ENCODE measurements around the gene TSPAN4. TPM values are rescaled to one million over a fixed set of nuclear protein-coding genes. Genes with fewer than 3 reads are reported as not detected.

The TSPAN4 gene
- total RNA-seq, 1 experiment from 2014 or later, result 26.9 TPM

DNA sequence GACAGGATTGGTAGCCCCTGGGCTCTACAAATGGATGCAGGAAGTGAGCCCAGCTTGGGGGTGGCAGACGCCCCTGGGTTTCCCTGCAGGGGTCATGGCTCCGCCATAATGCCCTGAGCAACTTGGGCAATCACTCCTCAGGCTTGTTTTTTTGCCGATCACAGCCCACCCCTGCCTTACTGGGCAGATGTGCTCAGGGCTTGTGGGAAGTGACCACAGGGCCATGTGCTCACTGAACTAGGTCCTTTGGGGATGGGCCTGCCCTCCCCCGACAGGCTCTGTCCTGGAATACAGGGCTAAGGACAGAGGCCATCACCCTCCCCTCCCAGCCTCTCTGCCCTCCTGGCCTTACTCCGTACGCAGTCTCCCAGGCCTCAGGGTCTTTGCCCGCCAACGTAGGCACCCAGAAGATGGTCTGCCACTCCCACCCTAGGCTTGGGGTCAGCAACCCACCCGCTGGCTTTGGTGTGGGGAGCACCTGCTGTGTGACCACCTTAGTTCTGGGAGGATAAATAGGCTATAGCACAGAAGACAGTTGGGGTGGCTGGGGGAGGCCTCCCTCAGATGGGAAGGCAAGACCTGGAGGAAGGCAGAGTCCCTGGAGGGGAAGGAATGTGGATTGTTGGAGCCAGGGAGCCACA is 29.1 kb upstream of the TSPAN4 start:
- Histone ChIP-seq H3K27me3 (no peaks in the 10 kb centered on the region), H3K4me3 (no peak overlapping the region), H3K4me1 (peaks cover 13% of the 10 kb centered on the region), H3K27ac (no peak overlapping the region), H3K9me3 (replicated peaks) (no peaks in the 10 kb centered on the region), H3K36me3 (peaks cover 42% of the 10 kb centered on the region)
- no peak for DNase-seq

DNA sequence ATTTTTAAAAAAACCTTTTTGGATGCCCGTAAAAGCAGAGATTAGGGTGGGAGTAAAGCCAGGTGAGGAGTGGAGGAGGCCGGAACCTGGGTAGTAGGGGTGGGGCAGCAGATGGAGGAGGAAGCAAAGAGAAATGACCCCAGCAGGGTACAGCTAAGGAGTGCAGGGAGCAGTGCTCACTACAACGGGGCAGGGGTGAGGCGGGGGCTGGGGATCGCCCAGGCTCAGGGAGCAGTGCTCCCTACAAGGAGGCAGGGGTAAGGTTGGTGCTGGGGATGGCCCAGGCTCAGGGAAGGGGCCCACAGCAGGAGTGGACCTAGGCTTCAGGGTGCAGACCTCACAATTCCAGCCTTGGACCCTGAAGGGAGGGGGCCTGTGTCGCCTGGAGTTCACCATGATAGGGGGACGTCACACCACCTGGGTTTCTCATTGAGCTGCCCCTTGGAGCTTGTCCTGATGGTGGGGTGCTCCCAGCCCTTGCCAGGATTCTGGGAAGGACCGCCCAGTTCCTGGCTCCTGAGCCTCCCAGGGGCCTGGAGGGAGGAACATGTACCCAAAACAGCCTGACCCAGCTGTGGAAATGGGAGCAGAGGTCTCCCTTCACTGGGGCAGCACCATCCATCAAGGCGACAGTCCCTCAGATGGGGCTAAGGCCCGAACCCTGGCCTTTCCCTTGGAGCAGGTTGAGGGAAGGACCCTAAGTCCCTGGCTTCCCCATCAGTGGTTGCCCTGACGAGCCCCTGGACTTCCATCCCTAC is 26.8 kb upstream of the TSPAN4 start:
- H3K4me3 ChIP-seq, result no peak overlapping the region
- DNase-seq, result no peak
- H3K36me3 ChIP-seq, result peaks cover 37% of the 10 kb centered on the region
- no peaks in the 10 kb centered on the region for H3K9me3 ChIP-seq (replicated peaks)
- no peaks in the 10 kb centered on the region for H3K27me3 ChIP-seq
- no peak overlapping the region for H3K27ac ChIP-seq
- H3K4me1 ChIP-seq, result peaks cover 21% of the 10 kb centered on the region

DNA sequence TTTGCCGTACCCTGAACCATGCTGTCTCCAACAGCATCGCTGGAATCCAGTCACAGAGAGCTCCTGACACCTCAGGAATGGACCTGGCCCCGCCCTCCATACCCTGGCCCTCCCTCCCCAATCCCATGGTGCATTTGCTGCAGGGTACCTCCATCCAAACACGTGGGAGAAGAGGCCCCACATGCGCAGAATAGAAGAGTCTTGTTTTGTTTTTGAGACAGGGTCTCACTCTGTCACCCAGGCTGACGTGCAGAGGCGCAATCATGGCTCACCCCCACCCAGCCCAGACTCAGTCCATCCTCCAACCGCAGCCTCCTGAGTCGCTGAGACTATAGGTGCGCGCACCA is 26.2 kb upstream of the TSPAN4 start:
- Histone ChIP-seq H3K4me1 (peaks cover 21% of the 10 kb centered on the region), H3K27ac (no peak overlapping the region), H3K4me3 (no peak overlapping the region), H3K9me3 (replicated peaks) (no peaks in the 10 kb centered on the region), H3K36me3 (peaks cover 32% of the 10 kb centered on the region), H3K27me3 (no peaks in the 10 kb centered on the region)
- DNase-seq, result no peak

DNA sequence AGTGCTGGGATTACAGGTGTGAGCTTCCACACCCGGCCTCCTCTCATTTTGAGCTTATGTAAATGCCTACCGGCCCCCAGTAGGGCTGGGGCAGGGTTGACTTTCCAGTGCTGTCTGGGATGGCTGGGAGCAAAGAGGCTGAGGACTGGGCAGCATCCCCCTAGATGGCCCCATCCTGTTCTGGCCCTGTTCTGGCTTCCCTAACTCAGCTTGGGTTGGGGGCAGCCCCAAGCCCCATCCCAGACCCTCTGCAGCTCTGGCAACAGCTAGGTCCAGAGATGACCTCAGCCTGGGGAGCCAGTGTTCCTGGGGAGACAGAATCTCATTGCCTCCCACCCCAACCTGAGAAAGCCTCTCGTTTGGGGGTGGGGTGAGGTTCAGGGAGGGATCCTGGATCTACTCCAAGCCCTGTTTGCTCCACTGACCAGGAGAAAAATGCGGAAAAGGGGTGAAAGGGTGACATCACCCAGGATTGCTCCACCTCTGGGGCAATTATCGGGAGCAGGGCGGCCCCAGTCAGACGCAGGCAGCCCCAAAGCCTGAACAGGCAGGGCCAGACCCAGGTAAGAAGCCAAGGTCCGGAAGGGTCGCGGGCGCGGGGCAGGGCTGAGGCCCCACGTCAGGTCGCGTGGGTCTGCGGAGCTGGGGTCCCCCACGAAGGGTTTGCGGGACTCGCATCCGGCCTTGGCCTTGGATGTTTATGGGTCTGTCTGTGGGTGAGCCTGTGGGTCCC is 24.1 kb upstream of the TSPAN4 start, which contains the start of gene PNPLA2:
Gene PNPLA2, plus strand, starts transcription at position 519 of the 733 bp plus-strand sequence. CDS start 805 bp downstream, outside the sequence.
- Histone ChIP-seq H3K27ac (peak within 1 kb of the TSS; percentile 41; the same call in 1 of the 2 replicates), H3K4me3 (peak within 1 kb of the TSS; percentile 89), H3K4me1 (peaks cover 19% of the 10 kb centered on the region), H3K36me3 (peaks cover 10% of the 10 kb centered on the region; the same call in 1 of the 2 replicates), H3K9me3 (replicated peaks) (no peaks in the 10 kb centered on the region), H3K27me3 (no peaks in the 10 kb centered on the region)
- DNase-seq, result no peak

DNA sequence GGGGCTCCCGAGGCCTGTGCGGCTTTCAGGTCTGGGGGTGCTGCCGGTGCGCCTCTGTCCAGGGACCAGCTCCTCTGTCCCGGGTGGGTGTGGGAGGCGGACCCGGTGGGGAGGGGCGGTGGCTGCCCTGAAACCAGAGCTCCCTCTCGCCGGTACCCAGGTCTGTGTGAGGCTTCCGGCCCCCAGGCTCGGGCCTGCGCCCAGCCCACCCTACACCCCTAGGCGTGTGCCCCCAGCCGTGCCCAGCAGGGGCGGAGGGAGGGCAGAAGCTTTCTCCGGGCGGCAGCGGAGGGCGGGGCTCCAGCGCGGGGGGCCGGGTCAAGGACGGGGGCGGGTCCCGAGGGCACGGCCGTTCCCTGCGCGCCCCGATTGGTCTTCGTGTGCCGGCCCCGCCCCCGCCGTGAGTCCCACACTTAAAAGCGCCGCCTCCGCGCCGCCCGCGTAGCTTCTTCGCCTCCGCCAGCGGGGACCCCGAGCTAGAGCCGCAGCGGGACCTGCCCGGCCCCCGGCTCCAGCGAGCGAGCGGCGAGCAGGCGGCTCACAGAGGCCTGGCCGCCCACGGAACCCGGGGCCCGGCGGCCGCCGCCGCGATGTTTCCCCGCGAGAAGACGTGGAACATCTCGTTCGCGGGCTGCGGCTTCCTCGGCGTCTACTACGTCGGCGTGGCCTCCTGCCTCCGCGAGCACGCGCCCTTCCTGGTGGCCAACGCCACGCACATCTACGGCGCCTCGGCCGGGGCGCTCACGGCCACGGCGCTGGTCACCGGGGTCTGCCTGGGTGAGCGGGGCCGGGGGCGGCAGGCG is 23.3 kb upstream of the TSPAN4 start:
- DNase-seq, result peak; percentile 90 to 92
- Histone ChIP-seq H3K4me3 (peak overlapping the region; percentile 89), H3K27me3 (no peaks in the 10 kb centered on the region), H3K36me3 (peaks cover 4% of the 10 kb centered on the region; the same call in 1 of the 2 replicates), H3K9me3 (replicated peaks) (no peaks in the 10 kb centered on the region), H3K4me1 (peaks cover 19% of the 10 kb centered on the region), H3K27ac (peak overlapping the region; percentile 41; the same call in 1 of the 2 replicates)

DNA sequence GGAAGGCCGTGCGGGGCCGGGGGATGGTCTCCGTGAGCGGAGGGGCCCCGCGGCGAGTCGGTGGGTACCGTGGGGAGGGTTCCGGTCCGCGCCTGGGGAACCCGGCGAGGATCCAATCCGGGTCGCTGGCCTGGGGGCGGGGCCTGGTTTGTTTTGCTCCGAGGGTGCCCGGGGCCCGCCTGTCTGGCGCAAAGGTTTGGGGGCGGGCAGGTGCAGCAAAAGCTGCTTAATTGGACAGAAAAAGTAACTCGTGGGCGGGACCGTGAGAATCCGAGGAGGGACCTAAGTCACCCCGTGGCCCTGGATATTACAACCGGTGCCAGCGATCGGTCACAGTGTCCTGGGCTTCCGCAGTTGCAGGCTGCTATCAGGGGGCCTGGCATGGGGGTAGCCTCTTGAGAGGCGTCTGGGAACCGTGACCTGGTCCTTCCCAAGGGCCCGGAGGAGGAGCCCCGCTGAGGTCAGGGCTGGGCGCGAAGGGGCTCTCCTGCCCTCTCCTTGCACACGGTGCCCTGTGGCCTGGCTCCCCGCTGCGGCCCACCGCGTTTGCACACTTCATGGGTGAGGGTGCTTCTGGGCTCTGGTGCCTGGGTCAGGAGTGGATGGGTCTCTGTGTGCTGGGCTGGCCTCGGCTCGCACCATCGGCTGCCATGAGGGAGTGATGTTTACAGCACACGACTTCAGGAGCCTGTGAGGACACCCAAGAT is 22.6 kb upstream of the TSPAN4 start:
- H3K4me1 ChIP-seq, result peaks cover 21% of the 10 kb centered on the region
- peaks cover 1% of the 10 kb centered on the region for H3K36me3 ChIP-seq
- peak; percentile 86 to 87 for DNase-seq
- H3K4me3 ChIP-seq, result peak overlapping the region; percentile 89
- no peaks in the 10 kb centered on the region for H3K27me3 ChIP-seq
- H3K9me3 ChIP-seq (replicated peaks), result no peaks in the 10 kb centered on the region
- peak overlapping the region; percentile 41 for H3K27ac ChIP-seq

DNA sequence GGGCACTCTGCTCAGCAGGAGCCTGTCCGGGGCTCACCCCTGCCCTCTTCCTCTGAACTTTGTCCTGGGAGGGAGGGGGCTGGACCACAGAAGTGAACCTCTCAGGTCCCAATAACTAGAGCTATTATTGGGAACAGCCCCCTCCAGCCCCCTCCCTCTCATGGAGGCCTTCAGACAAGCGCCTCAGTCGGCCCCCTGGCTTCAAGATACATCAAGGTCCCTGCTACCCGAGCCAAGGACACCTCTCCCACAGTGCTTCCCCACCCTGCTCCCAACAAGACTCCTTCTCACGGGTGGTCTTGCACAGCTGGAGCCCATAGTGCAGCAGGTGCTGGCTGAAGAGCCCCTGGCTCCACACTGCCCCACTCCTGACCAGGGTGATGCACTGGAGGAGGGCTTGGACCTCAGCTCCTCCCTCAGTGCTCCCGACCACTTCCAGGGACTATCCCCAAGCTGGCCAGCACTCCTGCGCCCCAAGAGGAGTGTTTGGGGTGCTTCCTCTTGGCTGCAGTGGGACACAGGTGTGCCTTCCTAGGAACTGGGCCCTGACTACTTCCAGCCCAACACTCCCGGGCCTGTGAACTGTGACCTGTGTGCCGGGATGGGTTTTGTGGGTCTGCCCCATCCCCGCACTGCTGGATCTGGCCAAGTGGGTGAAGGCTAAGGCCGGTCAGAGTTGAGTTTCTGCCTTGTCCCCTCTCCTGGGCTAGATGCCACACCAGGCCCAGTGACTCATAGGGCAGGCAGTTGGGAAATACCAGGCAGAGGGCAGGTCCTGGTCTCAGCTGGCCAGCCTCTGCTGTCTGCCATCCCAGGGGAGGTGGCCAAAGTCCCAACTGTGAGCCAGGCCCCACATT is 21.8 kb upstream of the TSPAN4 start:
- Histone ChIP-seq H3K27me3 (no peaks in the 10 kb centered on the region), H3K27ac (peak overlapping the region; percentile 41), H3K36me3 (no peaks in the 10 kb centered on the region; the same call in 1 of the 2 replicates), H3K4me3 (peak overlapping the region; percentile 89), H3K9me3 (replicated peaks) (no peaks in the 10 kb centered on the region), H3K4me1 (peaks cover 22% of the 10 kb centered on the region)
- no peak for DNase-seq

DNA sequence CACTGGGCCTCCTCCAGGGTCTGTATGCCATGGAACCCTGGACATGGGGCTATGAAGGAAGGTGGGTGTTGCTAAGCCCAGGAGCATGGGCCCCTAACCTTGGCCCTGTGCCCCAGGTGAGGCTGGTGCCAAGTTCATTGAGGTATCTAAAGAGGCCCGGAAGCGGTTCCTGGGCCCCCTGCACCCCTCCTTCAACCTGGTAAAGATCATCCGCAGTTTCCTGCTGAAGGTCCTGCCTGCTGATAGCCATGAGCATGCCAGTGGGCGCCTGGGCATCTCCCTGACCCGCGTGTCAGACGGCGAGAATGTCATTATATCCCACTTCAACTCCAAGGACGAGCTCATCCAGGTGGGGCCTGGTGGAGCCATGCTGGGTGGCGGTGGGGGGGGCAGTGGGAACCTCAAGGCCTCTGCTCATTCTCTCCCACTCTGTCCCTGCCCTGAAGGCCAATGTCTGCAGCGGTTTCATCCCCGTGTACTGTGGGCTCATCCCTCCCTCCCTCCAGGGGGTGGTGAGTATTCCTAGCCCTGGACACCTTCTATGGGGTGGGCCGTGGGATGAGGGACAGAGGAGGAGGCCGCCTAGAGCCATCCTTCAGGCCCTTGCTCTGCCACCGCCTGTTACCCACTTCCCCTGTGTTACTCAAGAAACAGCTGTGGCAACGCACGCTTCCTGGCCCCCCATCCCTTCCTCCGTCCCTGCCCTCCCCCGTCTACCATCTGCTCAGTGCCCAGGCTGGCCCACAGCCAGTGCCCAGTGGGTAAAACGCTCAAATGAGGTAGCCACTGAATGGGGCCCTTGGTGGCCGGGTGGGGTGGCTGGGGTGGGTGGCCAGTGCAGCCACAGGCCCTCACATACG is 20.9 kb upstream of the TSPAN4 start:
- no peak overlapping the region for H3K4me3 ChIP-seq
- peaks cover 25% of the 10 kb centered on the region for H3K4me1 ChIP-seq
- no peaks in the 10 kb centered on the region; the same call in 1 of the 2 replicates for H3K36me3 ChIP-seq
- DNase-seq, result no peak
- no peaks in the 10 kb centered on the region for H3K27me3 ChIP-seq
- H3K9me3 ChIP-seq (replicated peaks), result no peaks in the 10 kb centered on the region
- no peak overlapping the region for H3K27ac ChIP-seq

DNA sequence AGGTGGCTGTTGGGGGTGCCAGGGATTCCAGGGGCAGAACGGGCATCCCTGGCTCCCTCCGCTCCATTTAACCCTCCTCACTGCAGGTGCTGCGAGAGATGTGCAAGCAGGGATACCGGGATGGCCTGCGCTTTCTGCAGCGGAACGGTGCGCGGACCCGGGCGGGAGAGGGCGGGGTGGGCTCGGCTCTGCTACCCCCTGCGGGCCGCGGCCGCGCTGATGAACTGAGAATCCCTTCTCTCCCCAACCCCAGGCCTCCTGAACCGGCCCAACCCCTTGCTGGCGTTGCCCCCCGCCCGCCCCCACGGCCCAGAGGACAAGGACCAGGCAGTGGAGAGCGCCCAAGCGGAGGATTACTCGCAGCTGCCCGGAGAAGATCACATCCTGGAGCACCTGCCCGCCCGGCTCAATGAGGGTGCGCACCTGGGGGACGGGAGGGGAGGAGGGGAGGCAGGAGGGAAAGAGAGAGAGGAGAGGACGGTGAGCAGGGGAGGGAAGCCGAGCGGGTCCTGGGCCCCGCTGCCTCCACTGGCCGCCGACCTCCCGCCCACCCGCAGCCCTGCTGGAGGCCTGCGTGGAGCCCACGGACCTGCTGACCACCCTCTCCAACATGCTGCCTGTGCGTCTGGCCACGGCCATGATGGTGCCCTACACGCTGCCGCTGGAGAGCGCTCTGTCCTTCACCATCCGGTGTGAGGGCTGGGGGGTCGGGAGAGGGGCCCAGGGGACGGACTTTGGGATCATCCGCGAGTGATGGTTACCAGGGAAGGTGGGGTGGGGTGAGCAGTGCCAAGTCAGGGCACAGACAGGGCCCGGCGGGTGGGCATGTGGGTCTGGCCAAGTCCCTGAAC is 19.0 kb upstream of the TSPAN4 start:
- H3K4me1 ChIP-seq, result peaks cover 34% of the 10 kb centered on the region

DNA sequence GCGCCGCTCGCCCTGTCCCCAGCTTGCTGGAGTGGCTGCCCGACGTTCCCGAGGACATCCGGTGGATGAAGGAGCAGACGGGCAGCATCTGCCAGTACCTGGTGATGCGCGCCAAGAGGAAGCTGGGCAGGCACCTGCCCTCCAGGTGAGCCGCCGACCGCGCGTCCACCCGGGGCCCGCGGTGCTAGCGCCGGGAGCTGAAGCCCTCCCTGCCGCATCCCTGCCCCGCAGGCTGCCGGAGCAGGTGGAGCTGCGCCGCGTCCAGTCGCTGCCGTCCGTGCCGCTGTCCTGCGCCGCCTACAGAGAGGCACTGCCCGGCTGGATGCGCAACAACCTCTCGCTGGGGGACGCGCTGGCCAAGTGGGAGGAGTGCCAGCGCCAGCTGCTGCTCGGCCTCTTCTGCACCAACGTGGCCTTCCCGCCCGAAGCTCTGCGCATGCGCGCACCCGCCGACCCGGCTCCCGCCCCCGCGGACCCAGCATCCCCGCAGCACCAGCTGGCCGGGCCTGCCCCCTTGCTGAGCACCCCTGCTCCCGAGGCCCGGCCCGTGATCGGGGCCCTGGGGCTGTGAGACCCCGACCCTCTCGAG is 18.3 kb upstream of the TSPAN4 start:
- H3K4me1 ChIP-seq, result peaks cover 32% of the 10 kb centered on the region

More for the DNA sequence above, 19.0 kb upstream of the TSPAN4 start:
- Histone ChIP-seq H3K27ac (no peak overlapping the region), H3K27me3 (no peaks in the 10 kb centered on the region), H3K4me3 (no peak overlapping the region), H3K9me3 (replicated peaks) (no peaks in the 10 kb centered on the region), H3K36me3 (no peaks in the 10 kb centered on the region; the same call in 1 of the 2 replicates)
- DNase-seq, result no peak

DNA sequence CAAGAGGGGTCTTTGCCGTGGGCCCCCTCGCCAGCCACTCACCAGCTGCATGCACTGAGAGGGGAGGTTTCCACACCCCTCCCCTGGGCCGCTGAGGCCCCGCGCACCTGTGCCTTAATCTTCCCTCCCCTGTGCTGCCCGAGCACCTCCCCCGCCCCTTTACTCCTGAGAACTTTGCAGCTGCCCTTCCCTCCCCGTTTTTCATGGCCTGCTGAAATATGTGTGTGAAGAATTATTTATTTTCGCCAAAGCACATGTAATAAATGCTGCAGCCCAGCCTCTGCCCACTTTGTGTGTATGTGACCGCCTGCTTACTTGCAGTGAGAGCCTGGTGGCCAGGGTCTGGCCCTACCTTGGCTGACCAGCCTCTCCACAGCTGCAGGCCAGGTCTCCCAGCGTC is 17.7 kb upstream of the TSPAN4 start:
- H3K9me3 ChIP-seq (replicated peaks), result no peaks in the 10 kb centered on the region
- no peak for DNase-seq
- no peak overlapping the region for H3K27ac ChIP-seq
- no peak overlapping the region for H3K4me3 ChIP-seq
- no peaks in the 10 kb centered on the region for H3K27me3 ChIP-seq
- no peaks in the 10 kb centered on the region; the same call in 1 of the 2 replicates for H3K36me3 ChIP-seq
- peaks cover 32% of the 10 kb centered on the region for H3K4me1 ChIP-seq

More for the DNA sequence above, 18.3 kb upstream of the TSPAN4 start:
- DNase-seq, result no peak
- no peak overlapping the region for H3K4me3 ChIP-seq
- no peaks in the 10 kb centered on the region for H3K27me3 ChIP-seq
- no peaks in the 10 kb centered on the region for H3K9me3 ChIP-seq (replicated peaks)
- H3K27ac ChIP-seq, result no peak overlapping the region
- no peaks in the 10 kb centered on the region; the same call in 1 of the 2 replicates for H3K36me3 ChIP-seq

Measured in SJCRH30 (cell line).